NCI-H446 (cell line): ENCODE data around the gene PLCB1.

Experiments
- DNase-seq, 2 experiments: peaks; one replicate each; lab custom pipeline; 2025; lab: John Stamatoyannopoulos, UW

Gene PLCB1

DNA sequence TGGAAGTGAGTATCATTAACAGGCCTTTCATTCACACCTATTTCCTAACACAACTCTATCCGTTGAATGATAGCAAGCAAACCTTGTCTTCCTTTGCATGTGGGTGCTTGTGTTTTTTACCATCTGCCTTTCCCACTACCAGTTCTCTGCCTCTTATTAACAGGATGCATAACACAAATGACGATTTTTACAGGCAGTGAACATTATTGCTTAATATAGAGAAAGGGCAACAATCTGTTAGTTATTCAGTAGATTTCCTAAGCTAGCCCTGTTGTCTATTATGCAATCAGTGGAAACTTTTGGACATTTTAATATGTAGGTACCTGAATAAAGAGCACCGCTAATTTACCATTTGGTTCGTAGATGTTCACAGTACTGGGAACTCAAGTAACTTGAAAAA lies 588.0 kb downstream of the PLCB1 start:
- peak; percentile 19 to 35 for DNase-seq

DNA sequence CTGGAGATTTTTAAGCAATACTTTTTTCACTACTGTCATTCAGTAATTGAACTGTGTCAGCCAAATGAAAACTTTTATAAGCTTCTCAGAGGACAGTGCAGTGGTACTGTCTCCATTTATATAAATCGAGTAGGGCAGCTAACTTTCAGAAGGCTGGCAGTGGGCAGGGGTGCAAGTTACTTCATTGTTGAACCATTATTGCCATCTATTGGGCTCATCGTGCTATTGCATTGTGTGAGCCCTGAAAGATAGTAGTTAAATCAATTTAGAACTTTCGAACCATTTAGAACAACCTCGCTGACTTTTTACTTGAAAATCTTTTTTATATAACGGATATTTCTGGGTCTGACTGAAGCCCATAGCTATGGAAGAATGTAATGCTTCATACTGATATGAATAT lies 589.0 kb downstream of the PLCB1 start:
- DNase-seq, result peak; percentile 84 to 88

DNA sequence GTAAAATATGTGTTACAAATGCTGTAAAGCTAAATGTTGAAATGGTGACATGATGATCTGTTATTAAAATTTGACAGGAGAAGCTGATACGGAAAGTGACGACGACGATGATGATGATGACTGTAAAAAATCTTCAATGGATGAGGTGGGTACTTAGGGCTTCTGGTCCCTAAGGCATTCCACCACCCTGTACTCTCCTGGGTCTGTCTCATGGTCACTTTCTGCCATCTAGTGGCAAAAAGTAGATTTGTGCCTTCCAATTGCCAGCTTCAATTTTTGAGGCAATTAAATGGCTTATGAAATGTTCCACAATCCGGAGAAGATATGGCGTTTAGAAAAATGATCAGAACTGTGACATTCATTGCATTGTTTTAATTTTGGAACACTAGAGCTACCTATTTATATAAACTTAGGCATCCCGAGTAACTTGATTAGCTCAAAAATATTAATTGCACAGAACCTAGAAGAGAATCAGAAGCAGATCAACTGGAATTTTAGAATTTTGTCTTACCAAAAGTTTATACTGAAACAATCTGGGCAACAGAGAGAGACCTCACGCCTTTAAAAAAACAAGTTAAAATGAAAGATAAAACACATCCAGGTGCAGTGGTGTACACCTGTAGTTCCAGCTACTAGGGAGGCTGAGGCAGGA lies 590.3 kb downstream of the PLCB1 start:
- peak; percentile 77 to 86 for DNase-seq

DNA sequence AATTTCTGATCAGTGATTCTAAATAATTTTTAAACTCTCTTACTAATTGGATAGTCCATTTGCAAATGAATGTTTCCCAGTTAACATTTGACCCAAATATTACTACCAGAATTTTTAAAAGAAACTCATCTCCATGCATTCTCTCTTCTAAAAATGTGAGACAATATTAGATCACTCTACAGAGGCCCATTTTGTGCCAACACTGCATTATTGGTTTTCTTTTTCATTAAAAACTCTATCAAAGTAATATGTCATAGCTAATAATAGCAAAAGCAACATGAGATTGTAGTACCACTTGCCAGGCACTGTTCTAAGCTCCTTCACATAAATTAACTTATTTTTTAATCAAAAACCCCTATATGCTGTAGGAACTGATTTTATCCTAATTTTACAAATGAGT lies 591.2 kb downstream of the PLCB1 start:
- DNase-seq, result no peak

DNA sequence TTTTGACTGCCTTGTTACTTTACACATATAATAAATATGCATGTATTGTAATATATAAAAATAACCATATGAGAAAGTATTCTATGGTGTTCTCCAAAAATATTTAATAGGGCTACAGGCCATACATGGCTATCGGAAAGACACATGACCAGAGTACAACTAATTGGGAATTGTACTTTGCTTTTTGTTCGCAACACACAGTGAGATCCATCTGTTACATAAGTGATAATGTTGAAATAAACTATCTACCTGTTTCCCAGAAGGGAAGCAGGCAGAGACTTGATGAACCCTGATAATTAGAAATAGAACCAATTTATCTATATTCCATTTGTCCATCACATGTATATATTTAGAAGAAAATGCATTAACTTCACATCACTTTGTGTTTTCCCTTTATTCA lies 592.8 kb downstream of the PLCB1 start:
- DNase-seq, result no peak

DNA sequence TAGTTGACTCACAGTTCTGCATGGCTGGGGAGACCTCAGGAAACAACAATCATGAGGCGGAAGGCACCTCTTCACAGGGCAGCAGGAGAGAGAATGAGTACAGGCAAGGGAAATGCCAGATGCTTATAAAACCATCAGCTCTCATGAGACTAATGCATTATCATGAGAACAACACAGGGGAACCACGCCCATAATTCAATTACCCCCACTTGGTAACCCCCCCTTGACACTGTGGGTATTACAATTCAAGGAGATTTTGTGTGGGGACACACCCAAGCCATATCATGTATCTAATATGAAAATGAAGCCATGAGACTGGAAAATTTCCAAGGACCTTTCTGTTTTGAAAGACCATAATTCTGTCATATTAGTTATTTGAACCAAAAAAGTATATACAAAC lies 594.4 kb downstream of the PLCB1 start:
- DNase-seq, result no peak

DNA sequence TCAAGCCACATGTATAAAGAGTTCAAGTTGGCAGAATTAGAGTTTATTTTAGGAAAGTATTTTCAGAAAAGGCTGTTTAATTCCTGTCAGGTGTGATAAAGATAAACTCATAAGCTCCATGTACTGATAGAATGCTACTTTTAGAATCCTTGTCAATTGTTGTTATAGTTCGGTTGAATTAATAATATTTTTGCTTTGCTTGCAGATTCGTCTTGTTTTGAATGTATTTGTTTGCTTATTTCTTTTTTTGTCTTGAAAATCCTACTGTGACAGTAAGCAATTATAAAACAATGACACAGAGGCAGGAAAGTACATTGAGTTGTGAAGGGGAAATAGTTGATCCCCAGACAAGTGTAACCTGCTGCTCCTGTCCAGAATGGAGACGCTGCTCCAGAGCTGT lies 602.9 kb downstream of the PLCB1 start:
- no peak for DNase-seq

DNA sequence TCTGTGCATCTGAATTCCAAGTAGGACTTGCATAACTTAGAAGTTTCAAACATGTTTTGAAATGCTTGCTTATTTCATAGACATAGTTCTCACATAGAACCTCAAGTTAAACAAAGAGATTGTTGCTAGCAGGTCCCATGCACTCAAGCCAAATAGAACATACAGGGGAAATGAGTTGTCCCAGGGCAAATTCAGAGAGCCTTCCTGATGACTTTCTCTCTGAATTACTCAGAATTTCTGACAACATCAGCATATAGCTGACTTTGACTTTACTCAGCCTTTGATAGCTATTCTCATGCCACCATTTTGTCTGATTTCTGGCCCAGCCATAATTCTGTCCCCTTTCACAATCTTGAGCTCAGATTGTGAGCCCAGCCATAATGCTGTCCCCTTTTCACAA lies 603.6 kb downstream of the PLCB1 start:
- DNase-seq, result no peak

DNA sequence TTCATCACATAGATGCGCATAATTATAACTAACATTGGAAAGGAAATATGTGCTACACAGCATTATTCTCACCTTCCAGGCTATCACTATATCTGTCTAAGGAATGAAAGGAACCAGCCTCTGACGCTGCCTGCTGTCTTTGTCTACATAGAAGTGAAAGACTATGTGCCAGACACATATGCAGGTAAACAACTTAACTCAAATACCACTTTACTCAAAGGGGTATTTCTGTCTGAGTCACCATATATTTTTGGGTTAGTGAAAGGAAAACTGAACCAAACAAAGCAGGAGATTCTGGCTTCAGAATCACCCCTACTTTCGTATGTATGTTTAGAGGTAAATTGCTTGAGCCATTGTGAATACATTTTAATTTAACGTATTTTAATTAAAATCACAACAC lies 608.2 kb downstream of the PLCB1 start:
- no peak for DNase-seq

DNA sequence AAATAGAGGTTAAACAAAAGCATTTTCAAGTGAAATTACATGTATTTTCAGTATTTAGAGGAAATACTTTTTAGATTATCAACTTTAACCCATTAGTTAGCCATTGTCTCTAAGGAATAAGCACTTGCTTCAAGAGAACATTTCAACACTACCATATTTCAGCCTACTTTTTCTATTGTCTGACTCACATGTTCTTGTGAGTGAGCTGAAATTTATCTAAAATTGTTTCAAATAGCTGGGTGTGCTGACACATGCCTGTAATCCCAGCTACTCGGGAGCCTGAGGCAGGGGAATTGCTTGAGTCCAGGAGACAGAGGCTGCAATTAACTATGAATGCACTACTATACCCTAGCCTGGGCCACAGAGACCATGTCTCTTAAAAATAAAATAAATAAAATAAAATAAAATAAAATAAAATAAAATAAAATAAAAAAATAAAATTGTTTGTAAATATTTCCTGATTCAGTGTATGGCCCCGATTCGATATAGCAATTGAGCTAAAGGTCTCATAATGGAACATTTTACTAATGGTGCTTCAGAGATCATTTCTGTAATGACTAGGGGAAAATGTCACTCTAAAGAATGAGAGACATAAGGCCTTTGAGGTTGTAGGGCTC lies 612.3 kb downstream of the PLCB1 start:
- no peak for DNase-seq

DNA sequence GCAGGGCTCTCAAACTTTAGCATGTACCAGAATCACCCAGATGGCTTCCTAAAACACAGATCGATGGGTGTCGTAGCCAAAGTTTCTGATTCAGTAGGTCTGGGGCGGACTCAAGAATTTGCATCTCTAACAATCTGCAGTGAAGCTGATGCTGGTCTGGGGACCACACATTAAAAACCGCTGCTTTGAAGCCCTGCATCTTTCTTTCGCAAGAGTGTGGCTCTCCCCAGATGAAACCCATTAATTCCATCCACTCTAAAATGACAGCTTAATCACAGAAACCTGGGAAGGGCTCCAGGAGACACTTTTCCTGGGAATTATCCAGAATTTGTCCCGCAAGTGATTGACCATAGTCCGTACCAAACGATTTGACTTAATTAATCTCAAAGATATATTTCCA lies 617.0 kb downstream of the PLCB1 start:
- peak in 1 of 2 experiments; percentile 28 for DNase-seq

DNA sequence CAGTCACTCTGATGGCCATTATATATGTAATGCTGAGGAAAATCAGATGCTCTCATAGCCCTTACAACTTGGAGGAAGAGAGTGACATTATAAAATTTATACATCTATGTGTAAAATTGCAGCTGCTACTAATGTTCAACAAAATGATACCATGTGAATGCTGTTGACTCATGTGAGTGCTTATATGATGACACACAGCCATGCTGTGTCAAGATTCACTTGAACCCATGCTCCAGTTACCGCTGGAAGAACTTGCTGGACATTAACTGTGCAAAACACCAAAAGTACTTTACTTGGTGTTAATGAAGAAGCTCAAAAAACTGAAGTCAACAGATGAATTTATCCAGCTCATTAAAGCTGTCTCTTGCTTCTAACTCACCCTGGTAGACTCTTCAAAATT lies 617.9 kb downstream of the PLCB1 start:
- no peak for DNase-seq

DNA sequence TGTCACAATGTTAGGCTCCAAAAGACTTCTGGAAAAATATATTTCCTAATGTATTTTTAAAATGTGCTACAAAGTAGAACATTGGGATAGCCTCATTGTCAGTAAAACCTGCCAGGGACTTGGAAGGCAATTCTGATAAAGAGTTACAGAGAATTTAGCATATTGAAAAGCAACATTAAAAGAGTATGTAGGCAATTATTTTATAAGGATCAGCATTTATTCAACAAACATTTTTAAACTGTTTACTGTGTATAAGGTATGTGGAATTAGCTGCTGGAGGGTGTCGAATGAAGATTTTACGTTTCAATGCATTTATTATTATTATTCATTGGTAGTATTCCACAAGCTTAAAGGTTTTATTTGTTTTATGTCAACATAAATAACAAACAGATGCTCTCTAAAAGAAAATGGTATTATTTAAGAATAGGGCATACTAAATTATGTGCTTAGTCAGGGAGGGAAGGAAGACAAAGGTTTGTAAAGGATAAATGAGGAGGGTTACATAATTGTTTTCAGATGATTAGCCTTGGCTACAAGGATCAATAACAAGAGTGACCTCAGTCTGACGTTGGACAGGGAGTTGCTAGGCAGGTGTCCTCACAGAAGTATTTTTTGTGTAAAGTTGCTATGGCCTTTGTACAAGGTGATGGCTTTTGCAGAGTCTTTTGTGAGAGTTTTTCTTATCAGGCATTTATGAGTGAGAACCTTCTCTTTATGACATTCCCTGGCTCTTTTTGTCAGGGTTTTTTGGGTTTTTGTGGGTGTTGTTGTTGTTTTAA lies 623.5 kb downstream of the PLCB1 start:
- no peak for DNase-seq

DNA sequence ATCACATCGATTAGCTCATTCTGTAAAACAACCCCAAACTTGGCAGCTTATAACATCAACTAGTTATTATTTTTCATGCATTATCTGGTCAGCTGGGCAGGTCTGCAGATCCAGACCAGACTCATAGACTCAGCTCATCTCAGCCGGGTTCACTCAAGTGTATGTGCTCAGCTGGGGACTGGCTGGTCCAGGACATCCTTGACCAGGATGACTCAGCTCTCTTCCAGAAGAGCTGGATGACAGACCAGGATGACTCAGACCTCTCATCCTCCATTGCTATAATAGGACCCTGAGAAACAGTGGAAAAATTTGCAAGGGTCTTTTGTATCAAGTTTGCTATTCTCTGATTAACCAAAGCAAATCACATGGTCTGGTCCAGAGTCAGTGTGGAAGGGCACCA lies 624.3 kb downstream of the PLCB1 start:
- peak in 1 of 2 experiments; percentile 61 for DNase-seq

DNA sequence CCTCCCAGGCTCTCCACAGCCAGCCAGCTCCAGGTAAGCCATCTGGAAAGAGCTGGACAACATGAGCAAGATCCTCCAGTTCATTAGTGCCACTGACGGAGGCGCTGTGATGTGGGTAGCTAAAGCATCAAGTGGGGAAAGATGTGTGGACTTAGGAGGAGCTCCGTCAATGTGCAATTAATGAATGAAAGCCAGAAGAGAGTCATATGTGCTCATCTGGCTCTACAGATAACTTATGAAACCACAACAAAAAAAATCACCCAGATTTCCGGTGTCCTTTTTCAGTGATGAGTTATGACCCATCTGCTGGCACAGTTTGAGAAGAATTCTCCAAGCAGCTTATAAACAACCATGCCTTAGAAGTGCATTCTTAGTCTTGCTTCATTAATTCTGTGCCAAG lies 625.1 kb downstream of the PLCB1 start:
- DNase-seq, result peak; percentile 11 to 39

DNA sequence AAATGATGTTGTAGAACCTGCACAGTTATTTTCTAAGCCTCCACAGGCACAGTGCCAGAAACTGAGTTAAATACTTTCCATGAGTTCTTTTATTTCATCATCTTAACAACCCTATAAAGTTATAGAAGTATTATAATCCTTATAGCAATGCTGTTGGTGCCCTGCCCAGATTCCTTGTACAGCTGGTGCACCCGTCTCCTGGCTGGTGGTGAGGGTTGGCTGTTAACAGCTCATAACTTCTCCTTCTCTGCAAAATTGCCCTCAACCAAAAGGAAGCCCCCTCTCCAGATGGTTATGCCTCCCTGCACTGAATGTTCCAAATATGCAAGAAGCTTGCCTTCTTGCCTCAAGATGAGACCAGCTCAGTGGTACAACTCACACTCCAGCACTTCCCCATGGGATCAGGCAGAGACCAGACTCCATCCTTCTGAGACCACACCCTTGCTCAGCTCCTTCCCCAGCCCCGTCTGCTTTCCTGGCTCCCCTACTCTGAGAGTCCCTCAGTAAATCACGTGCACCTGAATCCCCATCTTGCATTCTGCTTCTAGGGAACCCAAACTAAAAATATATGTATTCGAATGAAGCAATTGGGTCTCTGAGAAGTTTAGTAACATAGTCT lies 632.4 kb downstream of the PLCB1 start:
- peak in 1 of 2 experiments; percentile 69 for DNase-seq

DNA sequence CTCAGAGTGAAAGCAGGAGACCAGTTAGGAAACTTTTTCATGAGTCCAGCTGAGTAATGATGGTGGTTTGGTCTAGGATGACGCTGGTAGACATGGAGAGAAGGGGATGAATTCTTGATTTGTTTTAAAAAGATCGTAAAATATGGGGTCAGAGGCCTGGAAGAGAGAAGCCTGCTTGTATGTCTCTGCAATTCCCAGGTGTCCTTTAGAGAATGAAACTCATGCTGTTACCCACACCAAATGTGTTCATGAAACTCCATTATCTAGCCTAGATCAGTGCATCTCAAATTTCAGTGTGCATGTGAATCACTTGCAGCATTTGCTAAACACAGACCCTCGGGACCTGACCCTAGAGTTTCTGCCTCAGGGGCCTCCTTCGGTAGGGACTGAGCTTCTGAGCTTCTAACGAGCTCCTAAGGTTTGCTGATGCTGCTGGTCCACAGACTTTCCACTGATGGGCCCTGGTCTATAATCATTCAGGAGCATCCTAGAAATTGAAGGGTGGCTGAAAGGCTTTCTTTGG lies 634.9 kb downstream of the PLCB1 start:
- no peak for DNase-seq

DNA sequence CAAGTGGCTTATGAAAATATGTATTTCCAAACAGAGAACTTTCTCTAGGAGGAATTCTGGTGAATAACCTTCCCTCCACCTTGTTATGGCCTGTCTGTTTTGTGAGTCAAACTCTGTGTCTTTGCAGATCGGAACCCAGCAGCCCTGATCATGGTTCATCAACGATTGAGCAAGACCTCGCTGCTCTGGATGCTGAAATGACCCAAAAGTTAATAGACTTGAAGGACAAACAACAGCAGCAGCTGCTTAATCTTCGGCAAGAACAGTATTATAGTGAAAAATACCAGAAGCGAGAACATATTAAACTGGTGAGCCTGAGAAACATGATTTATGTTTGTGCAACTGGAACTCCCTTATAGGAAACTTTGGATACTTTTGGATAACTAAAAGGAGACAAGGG lies 642.3 kb downstream of the PLCB1 start:
- DNase-seq, result no peak

DNA sequence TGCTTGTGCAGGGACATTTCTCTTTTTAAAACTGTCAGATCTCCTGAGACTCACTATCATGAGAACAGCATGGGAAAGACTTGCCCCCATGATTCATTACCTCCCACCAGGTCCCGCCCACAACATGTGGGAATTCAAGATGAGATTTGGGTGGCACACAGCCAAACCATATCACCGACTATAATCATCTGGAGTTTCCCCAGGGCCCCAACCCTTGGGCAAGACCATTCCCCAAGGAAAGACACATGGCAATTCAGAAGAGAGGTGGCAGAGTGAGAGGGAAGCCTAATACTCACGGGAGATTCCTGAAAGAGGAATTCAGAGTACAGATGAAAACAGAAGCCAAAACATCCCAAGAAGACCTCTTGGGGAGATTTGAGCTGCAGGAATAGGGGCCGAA lies 645.8 kb downstream of the PLCB1 start:
- DNase-seq, result no peak

DNA sequence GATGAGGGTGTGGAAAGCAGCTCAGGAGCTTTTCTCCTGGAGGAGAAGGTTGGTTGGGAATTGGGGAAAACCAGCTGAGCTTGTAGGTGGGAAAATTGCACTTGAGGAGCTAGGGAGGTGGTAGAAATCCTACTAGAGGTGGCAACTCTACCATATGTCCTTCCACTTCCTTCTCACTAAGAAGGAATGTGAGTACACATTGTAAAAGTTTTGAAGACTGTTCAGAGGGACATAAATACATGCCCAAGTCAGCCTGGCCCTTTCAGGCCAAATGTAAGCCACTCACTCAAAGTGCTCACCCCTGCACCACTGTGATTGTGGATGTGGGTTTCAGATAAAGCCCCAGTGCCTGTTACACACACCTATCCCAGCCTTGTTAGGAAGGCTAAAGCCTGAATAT lies 646.3 kb downstream of the PLCB1 start:
- DNase-seq, result no peak

DNA sequence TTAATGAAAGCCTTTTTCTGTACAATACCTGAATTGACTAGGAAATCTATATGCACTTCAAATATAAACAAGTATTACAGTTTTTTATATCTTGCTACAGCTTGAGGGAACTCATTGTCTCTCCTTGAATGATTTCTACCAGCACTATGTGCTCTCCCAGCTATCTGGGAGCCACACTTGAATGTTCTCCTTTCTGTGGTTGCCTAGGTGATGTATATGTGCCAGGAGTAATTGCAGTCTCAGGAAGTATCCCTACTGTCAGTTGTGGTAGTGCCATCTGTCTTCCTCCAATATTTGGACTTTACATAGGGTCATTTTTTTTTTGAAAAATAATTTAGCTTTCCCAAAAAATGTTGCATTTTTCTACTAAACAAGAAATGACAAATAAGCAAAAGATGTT lies 648.8 kb downstream of the PLCB1 start:
- peak in 1 of 2 experiments; percentile 65 for DNase-seq

DNA sequence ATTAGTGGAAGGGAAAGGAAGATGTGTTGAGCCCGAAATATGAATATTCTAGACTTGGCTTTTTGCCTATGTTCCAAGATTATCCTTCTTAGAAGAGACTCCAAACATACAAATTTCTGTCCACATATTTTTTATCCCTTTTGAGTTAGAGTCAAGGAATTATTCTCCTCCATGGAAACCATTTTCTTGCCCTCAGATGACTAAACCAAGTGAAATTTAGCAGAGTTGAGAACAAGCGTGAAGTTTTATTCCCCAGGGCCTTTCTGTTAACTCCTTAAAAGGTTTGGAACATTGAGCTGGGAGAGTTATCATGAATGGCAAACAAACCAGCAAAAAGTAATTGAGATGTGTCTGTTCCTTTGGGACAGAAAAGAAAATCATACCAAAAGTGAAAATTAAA lies 650.7 kb downstream of the PLCB1 start:
- DNase-seq, result no peak

DNA sequence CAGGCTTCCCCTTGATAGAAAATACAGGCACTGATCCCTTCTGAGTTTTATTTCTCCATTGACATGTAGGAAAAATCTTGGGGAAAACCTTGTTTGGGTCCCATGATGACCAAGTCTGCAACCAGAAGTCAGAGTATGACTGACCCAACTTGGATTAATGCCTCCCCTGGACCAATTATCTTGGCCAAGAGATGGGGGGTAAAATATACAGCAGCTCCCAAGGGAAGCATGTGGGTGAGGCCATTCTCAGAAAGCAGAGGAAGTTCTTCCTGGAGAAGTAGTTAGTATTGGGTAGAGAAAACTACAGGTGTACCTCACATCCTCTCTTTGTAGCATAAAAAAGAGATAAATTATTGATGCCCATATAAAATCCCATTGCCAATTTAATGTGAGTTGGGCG lies 651.7 kb downstream of the PLCB1 start:
- DNase-seq, result no peak
